NCI-H1694 treated with DMSO at 0.1 percent for 48 hours (cell line): ENCODE results near the gene TSPYL6.
"Not testable (repeated sequence)": the region's sequence is repeated elsewhere in the genome, so short reads cannot be mapped to it uniquely, and the experiment has no call there.

Experiments
- DNase-seq: peaks from one replicate; lab custom pipeline; 2025; lab: John Stamatoyannopoulos, UW

TSPYL6 gene

GRCh38 chr2:54256091-54256694, at the start of gene TSPYL6:
Gene TSPYL6, minus strand, starts transcription at chr2:54256229. Its CDS starts 78 bp downstream, at chr2:54256151.
- no peak for DNase-seq

- DNase-seq = no peak
These were observed 47.6 kb upstream of the TSPYL6 start for GRCh38 chr2:54303631-54304030.

GRCh38 chr2:54298514-54298913, 42.5 kb upstream of the TSPYL6 start:
- no peak for DNase-seq

- DNase-seq = peak; percentile 33
These were observed 39.9 kb upstream of the TSPYL6 start for GRCh38 chr2:54295911-54296310.

- DNase-seq = not testable (repeated sequence)
These were observed 38.6 kb upstream of the TSPYL6 start for GRCh38 chr2:54294665-54295064.

- DNase-seq = no peak
These were observed 34.5 kb upstream of the TSPYL6 start for GRCh38 chr2:54290356-54291025.

GRCh38 chr2:54289917-54290316, 33.9 kb upstream of the TSPYL6 start:
- DNase-seq = no peak

GRCh38 chr2:54287532-54287931, 31.5 kb upstream of the TSPYL6 start:
- no peak for DNase-seq

GRCh38 chr2:54285451-54285850, 29.4 kb upstream of the TSPYL6 start:
- no peak for DNase-seq

- no peak for DNase-seq
These were observed 28.8 kb upstream of the TSPYL6 start for GRCh38 chr2:54284826-54285225.

- no peak for DNase-seq
These were observed 23.4 kb upstream of the TSPYL6 start for GRCh38 chr2:54279385-54279784.

GRCh38 chr2:54275541-54275940, 19.5 kb upstream of the TSPYL6 start:
- no peak for DNase-seq

GRCh38 chr2:54274781-54275242, 18.8 kb upstream of the TSPYL6 start:
- no peak for DNase-seq

- DNase-seq = no peak
These were observed 16.0 kb upstream of the TSPYL6 start for GRCh38 chr2:54271843-54272627.

- no peak for DNase-seq
These were observed 15.2 kb upstream of the TSPYL6 start for GRCh38 chr2:54271189-54271588.

- DNase-seq = no peak
These were observed 11.5 kb upstream of the TSPYL6 start for GRCh38 chr2:54267577-54267976.

- not testable (repeated sequence) for DNase-seq
These were observed 9.1 kb upstream of the TSPYL6 start for GRCh38 chr2:54265081-54265480.

- no peak for DNase-seq
These were observed 6.2 kb upstream of the TSPYL6 start for GRCh38 chr2:54262015-54262765.

- DNase-seq = no peak
These were observed 5.5 kb upstream of the TSPYL6 start for GRCh38 chr2:54261537-54261936.

- no peak for DNase-seq
These were observed 4.2 kb upstream of the TSPYL6 start for GRCh38 chr2:54260241-54260595.

- no peak for DNase-seq
These were observed 3.6 kb upstream of the TSPYL6 start for GRCh38 chr2:54259413-54260240.
